HG03045 (cell line): Measurements from ENCODE around the gene ANGPTL7.
"Not testable (repeated sequence)": the region's sequence is repeated elsewhere in the genome, so short reads cannot be mapped to it uniquely, and the experiment has no call there.

Experiments used
- ATAC-seq: cut with Tn5 transposase; IDR thresholded peaks from one replicate; pipeline ENCODE4 v1.9.1; 2021; ENCODE audit warnings: mild to moderate bottlenecking, moderate library complexity; ENCODE audit not compliant: unreplicated experiment

ANGPTL7 gene

DNA sequence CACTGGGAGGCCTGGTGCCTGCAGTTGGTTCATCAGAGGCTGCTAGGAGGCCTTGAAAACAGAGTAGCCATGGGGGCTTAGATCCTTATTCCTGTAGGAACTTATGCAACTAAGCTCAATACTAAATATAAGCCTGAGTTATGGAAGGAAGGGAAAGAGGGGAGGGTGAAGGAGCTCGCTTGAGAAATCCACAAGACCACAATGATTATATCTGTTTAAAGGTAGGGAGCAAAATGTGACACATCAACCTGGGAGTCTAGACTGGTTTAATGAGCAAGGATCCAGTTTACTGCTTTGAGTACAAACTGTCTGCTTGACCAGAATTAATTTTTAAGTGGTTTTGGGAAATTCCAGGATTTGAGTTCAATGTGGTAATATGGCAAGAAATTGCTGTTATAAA is 20.4 kb upstream of the ANGPTL7 start:
- ATAC-seq = no peak

- ATAC-seq = no peak
Measured at GRCh38 chr1:11169202-11169601, 20.0 kb upstream of the ANGPTL7 start.

- no peak for ATAC-seq
Measured at GRCh38 chr1:11170102-11170501, 19.1 kb upstream of the ANGPTL7 start.

DNA sequence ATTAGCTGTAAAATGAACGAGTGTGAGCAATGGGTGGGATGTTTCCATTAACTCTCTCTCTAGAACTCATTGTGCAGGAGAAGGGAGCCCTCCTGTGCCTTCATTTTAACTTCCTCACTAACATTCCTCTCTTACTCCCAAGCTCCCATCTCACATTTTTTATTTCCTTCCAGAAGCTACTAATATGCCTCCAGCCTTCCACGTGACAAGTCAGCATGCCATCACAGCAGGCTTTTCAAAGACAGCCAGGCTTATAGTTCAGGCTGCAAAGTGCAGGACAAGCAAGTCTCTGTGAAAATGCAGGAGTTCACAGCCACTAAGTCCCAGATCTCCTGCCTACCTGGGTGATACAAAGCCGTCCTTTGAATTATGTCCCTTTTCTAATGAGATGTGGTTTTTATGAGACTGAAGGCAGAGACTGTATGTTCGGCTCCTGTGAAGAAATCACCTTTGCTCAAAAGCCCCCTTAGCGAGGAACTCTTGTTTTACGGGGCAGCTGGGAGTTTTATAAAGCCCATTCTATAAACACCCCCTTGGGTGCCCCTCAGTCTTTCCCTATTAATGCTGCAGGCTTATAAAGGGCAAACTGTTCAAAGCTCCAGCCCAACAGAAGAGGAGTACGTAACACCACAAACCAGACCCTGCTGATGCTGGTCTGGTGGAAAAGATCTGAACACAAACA is 14.8 kb upstream of the ANGPTL7 start:
- ATAC-seq = no peak

DNA sequence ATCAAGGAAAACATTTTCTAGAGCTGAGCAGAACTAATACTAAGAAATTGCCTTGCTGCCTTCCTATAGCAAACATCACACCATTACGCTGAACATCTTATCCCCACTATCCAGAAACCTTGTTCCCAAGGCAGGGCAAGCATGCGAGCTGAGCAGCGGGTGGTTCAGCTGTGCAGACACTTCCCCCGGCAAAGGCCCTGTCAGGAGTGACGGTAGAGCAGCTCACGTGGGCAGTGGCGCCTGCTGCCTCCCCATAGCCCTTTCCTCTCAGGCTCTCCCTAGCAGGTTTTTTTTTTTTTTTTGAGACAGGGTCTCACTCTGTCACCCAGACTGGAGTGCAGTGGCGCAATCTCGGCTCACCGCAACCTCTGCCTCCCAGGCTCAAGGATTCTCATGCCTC is 13.7 kb upstream of the ANGPTL7 start:
- ATAC-seq = no peak

GRCh38 chr1:11176081-11176706 is 13.0 kb upstream of the ANGPTL7 start:
- no peak for ATAC-seq

DNA sequence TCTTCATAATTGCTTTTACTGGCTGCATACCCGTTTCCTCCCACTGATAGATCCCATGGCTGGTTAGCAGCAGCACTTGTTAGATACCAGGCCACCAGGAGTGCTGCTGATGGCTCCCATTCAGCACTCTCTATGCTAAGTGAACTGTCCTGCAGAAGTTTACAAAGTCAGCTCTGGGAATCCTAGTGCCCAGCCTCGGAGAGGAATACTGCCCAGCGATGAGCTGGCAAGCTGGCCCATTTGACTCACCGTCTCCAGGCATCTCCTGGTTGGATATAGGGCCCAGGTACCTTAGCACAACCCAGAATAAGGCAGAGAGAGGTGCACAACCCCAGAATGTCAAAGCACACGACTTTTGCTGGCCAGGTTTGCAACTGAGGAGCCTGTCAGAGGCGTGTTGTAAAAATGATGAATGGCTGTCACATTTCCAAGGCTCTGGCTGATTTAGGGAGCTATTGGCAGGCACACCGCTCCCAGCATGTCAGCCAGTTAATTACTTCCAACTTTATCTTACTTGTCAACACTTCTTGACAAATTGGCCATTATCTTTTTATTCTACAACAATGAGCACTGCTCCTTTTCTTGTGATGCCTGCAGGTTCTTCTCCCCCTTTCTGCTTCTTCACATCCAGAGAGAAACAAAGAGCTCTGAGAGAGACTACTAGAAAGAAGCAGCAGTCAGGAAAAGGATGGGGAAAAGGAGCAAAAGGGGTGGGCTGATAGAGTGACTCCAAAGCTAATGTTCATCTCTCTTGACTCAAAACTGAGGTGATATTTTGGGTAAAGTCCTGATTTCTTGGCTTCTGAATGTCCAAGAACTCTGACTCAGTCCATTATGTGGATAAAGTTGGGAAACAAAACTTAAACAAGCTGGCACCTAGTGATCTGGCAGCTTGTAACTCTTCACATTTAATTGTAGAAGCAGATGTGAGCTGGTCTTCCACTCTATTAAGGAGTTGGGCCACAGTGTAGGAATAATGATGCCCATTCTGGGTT is 10.8 kb upstream of the ANGPTL7 start:
- no peak for ATAC-seq

GRCh38 chr1:11179125-11179524 is 10.0 kb upstream of the ANGPTL7 start:
- ATAC-seq = no peak

GRCh38 chr1:11179749-11180148 is 9.4 kb upstream of the ANGPTL7 start:
- not testable (repeated sequence) for ATAC-seq

- no peak for ATAC-seq
Measured at GRCh38 chr1:11180342-11180744, 8.8 kb upstream of the ANGPTL7 start.

GRCh38 chr1:11182884-11183283 is 6.3 kb upstream of the ANGPTL7 start:
- no peak for ATAC-seq

GRCh38 chr1:11184973-11185372 is 4.2 kb upstream of the ANGPTL7 start:
- no peak for ATAC-seq

- no peak for ATAC-seq
Measured at GRCh38 chr1:11187000-11187399, 2.2 kb upstream of the ANGPTL7 start.

- no peak for ATAC-seq
Measured at GRCh38 chr1:11187494-11187893, 1.7 kb upstream of the ANGPTL7 start.

GRCh38 chr1:11187931-11188330 is 1.2 kb upstream of the ANGPTL7 start:
- no peak for ATAC-seq

DNA sequence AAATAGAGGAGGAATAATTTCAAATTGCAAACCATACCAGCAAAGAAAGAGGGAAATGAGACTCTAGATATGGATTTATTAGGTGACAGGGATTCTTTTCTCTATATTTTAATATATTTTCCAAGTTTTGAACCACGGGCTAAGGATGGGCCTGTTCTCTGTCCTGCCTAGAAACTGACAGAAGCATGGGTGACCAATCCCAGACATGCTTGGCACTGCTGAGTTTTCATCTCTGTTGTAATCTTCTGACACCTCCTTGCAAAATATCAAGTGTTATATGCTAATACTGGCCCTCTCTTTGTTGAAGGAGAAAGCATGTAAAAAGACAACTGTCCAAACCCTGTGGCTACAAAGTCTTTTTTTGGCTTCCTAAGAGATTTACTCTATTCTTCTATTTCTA is 774 bp upstream of the ANGPTL7 start:
- no peak for ATAC-seq

GRCh38 chr1:11193376-11193775 is 4.2 kb downstream of the ANGPTL7 start:
- no peak for ATAC-seq

DNA sequence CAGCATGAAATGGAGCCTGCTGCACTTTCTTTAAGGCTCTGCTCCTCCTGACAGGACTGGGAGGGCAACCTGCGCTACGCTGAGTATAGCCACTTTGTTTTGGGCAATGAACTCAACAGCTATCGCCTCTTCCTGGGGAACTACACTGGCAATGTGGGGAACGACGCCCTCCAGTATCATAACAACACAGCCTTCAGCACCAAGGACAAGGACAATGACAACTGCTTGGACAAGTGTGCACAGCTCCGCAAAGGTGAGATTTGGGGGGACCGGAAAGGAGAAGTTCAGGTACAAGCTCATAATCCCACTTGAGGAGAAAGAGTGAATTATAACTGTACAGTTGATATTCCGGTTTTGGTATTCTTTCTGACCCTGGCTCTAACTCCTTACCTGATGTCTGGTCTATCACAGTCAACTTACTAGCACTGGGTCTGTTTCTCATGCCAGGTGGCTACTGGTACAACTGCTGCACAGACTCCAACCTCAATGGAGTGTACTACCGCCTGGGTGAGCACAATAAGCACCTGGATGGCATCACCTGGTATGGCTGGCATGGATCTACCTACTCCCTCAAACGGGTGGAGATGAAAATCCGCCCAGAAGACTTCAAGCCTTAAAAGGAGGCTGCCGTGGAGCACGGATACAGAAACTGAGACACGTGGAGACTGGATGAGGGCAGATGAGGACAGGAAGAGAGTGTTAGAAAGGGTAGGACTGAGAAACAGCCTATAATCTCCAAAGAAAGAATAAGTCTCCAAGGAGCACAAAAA is 5.4 kb downstream of the ANGPTL7 start:
- ATAC-seq = no peak

DNA sequence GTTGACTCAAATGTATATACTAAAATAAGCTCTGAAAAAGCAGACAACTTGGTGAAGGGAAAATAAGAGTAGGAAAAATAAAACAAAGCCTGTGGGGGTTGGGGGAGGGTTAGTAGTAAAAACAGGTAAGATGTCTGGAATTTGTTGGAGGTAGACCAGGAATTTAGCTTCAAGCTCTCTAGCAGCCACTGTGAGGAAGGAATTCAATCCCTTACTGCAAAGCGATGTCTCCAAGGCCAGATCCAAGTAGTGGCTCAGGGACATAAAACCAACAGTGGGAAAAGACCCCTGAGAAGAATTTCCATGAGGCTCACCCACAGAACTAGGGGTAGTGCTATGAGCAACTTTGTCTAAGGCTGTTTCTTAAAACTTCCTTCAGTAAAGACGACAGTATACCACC is 7.8 kb downstream of the ANGPTL7 start:
- ATAC-seq = no peak

- no peak for ATAC-seq
Measured at GRCh38 chr1:11197359-11197758, 8.2 kb downstream of the ANGPTL7 start.

DNA sequence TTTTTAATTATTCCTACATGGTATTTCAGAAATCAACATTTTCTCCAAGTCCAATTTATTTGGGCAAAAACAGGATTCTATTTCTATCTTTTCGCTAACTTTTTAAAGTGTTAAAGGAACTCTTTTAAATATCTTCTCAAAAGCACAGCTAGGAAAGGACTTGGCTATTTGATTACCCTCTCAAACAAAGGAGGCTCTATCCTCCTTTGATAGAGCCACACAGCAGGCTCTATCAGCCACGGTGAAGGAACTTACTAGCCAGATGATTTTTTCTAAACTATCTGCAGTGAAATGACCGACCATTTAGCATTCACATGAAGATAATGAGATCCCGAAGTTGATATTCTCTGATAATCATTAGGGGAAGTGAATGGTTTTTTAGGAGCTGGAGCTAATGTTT is 9.1 kb downstream of the ANGPTL7 start:
- ATAC-seq = no peak
